GM21528 (cell line): ENCODE measurements around the gene AAK1.

Experiments
- ATAC-seq: cut with Tn5 transposase; IDR thresholded peaks from one replicate; pipeline ENCODE4 v1.9.1; 2021; ENCODE audit warnings: mild to moderate bottlenecking, moderate library complexity; ENCODE audit not compliant: unreplicated experiment, low FRiP score

The AAK1 gene

DNA sequence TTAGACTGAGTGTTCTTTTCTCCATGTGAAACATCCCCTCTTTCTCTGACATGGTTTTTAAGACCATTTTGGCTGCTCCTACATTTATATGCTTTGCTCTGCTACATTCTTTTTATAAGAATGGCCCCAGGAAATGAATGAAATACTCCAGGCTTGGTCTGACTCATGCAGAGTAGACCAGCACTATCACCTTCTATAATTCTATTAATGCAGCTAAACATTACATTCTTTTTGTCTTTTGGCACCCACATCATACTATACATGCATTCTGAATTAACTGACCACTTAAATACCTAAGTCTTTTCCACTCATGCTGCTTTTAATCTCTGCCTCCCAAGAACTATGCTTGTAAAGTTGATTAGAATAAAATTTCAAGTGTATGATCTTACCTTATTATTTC lies 94.1 kb downstream of the AAK1 start:
- no peak for ATAC-seq

DNA sequence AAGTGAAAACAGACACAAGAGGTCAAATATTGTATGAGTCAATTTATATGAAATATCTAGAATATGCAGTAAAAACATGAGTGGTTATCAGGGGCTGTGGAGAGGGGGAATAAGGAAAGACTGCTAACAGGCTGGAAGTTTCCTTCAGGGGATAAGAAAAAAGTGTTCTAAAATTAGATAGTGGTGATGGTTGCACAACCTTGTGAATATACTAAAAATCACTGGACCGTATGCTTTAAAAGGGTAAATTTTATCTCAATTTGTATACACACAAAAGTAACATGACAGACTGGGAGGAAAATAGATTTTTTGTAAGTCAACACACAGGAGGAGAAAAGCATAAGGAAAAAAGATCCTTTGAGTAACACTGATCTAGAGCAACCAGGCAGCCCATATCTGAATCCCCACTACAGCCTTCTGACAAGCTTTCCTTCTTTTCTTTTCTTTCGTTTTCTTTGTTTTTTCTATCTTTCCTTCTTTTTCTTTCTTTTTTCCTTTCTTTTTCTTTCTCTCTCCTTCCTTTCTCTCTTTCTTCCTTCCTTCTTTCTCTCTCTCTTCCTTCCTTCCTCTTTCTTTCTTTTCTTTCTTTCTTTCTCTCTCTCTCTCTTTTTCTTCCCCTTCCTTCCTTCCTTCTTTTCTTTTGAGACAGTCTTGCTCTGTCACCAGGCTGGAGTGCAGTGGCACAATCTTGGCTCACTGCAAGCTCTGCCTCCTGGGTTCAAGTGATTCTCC lies 95.4 kb downstream of the AAK1 start:
- ATAC-seq = no peak

DNA sequence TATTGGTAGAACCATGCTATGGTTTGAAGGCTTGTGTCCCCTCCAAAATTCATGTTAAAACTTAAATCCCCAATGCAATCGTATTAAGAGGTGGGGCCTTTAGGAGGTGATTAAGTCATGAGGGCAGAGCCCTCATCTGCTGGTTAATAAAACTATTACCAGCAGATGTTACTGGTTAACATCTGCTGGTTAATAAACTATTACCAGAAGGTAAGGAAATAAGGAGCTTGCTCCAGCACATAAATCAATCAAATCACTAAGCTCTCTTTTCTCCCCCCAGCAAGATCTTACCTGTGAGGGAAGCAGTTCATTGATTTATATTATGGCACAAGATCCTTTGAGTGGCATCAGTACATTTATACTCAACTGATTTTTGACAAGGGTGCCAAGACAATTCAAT lies 96.9 kb downstream of the AAK1 start:
- no peak for ATAC-seq

DNA sequence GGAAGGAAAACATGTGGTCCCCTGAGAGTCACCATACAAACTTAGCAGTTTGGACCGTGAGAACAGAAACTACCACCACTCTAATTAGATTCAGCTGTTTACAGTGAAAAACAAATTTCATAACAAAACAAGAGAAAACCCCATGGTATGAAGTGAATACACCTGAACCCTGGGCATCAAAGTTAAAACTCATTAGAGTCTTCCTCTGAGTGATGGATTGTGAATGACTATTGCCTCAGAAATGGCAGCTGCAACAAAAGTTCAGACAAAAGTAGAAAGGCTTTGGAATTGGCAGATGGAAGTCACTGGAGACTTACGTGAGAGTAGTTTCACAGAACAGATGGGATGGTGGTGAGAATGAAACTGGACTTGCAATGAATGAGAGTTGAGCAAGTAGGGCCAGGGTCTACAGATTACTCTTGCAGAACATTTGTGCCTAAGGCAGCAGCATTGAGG lies 98.0 kb downstream of the AAK1 start:
- ATAC-seq = no peak

DNA sequence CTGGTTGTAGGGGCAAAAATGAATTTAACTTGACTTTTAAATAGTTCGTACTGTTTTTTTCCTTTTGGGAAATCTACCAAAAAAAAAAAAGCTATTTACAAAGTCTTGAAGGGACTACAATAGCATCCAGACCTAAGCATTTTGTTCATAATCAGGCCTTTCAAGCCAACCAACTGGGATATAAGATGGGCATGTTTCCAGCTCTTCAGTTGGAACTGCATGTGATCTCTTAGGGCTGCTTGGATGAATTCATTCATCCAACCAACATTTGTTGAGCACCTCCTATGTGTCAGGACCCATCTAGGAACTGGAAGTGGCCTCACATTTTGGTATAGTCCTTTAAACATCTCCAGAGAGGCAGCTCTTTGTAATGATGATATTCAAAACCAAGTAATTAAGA lies 98.6 kb downstream of the AAK1 start:
- no peak for ATAC-seq

DNA sequence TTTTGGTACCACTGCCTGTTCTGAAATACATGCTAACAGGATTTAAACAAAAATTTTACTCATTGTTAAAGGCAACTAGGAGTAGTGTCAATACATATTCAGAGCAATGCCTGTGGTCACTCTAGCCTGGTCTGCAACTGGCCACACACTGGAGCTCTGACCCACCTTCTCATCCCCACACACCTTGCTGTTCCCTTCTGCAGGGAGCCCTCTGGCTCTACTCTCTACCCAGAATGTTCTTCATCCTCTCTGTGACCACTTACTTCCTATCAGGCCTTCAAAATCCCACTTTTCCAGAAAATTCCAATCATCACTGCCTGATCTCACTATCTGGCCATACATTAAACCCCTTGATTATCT lies 104.0 kb downstream of the AAK1 start:
- no peak for ATAC-seq

DNA sequence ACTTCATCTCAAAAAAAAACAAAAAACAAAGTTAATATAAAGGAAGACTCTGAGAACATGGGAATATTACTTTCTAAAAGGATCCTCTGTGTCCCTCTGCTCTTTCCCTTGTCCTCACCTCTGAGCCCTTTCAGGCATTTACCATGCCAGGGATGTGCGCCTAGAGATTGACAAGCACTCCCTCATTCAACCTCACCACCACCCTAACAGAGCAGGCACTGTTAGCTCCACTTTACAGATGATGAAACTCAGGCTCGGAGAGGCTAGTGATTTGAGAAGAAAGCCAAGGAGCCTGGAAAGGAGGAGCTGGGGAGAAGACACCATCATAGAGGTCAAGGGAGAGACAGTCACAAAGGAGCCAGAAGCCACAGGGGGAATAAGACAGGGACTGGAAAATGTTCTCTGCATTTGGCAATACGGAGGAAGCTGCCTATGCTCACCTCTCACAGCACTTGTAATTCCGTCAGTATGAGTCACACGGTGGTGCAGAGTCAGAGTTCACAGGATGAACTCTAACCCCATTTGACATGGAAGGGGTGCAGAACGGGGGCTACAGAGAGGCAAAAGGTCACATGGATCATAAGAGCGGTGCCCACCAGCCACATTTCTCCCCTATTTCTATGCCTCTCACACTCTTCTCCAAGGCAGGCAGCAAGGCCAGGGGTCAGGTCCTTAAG lies 104.5 kb downstream of the AAK1 start:
- ATAC-seq = no peak

DNA sequence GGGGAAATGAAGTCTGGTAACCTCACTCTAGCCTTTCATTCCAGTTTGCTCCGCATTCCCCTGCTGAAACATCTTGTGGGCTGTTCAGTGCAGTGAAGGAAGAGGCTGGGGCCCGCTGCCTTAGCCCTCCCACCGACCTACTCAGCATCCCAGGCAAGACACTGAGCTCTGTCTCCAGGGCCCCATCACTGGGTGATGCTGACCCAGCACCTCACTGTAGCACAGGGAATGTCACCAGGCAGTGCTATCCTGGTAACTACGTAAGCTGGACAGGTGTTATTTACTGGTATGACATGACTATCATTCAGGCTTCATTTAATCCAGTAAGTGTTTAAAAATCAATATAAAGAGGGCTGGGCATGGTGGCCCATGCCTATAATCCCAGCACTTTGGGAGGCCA lies 105.3 kb downstream of the AAK1 start:
- ATAC-seq = no peak

DNA sequence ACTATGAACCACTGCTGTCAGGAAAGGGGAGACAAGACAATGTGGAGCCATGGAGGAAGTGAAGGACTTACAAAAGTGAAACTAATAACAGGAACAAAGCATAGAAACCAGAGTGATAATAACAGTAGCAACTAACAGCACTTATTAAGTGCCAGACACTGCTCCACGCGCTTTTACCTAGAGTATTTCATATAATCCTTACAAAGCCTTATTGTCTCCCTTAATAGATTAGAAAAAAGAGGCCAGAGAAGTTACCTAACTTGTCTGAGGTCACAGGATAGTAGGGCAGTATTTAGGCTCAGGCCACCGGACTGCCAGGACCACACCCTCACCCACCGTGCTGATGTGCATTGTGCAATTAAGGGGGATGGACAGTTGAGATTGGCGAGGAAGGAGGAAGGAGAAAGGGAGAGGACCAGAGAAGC lies 107.7 kb downstream of the AAK1 start:
- ATAC-seq = peak; percentile 58

DNA sequence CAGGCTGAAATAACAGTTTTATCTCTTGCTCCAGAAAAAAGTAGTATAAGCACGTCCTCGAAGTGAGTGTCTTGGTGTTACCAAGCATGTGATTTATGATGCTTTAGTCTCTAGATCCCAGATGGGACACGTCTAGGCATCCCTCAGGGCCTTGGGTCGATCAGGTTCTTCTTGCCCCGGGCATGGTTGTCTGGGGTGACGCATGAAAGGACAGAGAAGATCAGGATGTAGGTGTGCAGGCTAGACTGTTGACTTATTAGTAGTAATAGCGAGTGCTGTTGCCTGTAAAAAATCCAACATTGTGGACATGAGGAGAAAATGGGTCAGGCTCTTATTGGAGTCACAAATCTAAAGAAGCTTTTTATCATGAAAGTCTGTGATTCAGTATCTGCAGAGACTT lies 112.4 kb downstream of the AAK1 start:
- ATAC-seq = no peak

DNA sequence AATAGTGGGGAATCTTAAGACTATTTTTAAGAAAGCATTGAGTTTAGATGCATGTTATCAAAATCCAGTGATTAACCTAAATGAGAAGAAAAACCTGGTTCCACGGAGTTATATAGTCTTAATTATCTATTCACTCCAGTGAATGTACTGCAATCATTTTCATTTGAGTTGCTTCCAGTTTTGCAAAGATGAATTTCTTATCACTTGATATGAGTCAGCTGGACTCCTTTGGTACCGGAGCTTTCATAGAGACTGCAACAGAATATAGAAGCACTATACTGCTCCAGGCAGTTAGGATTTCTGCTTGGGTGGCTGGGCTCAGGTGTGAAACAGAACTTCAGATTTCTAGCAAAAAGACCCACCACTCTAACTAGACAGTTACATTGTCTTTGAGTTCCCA lies 114.1 kb downstream of the AAK1 start:
- no peak for ATAC-seq

DNA sequence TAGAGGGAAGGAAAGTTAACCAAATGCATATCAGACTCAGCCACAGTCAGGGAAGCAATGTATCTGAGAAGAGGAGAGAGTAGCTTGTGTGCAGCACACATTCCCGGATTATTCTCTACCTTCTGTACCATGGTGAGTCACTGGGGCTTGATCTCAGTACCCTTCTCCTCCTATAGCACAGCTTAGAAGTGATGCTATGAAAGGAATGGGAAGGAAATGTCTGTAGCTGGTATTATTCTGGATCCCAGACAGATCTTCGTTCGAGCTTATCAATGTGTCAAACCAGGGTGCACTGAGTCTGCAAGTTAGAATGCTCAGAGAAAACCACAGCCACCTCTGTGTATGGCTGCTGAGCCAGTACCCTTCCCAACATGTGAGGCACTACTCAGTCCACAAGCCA lies 118.3 kb downstream of the AAK1 start:
- no peak for ATAC-seq

DNA sequence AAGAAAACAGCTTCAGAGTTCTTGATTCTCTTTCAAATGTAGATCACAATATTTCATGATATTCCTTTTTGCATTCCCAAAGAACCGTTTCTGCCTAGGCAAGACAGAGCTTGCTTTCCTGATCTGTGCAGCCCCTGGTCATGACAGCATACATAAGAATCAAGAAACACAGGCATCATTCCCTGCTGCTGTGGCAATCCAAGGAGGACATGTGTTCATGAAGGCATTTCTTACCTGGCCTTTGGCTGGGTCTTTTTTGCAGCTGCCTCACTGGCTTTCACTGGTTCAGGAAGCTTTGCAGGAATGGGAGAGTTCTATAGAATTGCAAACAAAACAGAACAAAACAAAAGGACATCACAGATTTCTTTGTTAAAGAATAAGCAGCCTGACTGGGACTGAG lies 118.7 kb downstream of the AAK1 start:
- no peak for ATAC-seq

DNA sequence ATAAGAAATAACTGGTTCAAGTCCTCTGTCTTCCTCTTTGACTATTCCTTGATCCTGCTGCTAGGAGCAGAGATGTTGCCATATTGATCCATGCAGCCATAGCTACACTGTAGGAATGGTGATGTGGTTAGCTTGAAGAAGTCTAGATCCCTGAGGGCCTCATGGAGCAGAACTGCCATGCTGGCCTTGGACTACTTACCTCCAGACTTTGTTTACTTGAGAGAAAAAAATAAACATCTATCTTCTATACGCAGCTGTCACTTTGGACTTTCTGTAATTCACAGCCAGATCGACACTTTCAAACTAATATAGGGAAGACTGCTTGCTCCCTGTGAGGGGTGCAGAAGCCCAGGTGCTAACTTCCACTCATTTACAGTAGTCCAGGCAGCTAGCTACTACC lies 121.8 kb downstream of the AAK1 start:
- ATAC-seq = no peak

DNA sequence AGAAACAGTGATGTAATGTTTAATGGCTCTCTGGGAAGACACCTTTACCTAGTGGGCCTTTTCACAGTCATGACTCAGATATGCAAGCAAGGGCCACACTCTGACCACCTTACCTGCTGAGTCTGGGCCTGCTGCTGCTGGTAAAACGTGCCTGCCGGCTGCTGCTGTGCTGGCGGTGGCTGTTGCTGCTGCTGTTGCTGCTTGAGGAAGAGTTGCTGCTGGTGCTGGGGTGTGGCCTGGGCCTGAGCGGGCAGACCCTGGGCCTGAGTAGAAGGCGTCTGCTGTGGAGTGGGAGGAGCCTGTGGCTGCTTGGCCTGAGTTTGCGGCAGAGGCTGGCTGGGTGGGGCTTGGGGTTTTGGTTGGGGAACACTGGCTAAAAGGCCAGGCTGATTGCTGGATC lies 124.7 kb downstream of the AAK1 start:
- no peak for ATAC-seq

DNA sequence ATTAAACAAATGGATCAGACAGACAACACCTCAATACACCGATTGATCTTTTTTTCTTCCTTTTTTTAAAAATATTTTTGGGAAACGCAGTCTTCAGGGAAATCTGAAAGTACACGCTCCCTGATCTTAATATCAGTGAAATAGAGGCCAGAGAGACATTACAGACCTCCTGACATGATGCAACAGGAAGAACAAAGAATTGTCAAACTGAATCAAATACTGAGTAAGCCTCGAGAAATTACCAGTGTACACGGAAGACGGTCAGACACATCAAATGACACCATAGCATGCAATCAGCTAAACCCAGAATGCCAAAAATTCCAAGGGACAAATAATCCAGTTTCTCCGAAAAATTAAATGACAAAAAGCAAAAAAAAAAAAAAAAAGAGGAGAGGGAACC lies 126.1 kb downstream of the AAK1 start:
- ATAC-seq = no peak

DNA sequence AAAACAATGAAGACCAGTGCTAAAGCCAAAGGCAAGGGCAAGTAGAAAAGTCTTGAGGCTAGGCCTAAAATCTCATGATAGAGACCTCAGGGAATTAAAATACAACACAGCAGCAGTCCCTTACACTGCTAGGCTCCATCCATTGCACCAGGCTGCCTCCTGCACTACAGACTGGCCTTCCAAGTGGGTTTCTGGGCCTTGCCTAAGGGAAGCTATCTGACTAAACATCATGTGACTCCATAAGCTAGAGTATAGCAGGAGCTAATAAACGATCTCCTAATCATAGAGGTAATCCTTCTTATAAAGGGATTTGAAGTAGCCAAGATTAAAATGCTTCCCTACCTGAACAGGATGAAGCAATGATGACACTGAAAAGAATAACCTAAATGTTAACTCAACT lies 128.7 kb downstream of the AAK1 start:
- no peak for ATAC-seq

DNA sequence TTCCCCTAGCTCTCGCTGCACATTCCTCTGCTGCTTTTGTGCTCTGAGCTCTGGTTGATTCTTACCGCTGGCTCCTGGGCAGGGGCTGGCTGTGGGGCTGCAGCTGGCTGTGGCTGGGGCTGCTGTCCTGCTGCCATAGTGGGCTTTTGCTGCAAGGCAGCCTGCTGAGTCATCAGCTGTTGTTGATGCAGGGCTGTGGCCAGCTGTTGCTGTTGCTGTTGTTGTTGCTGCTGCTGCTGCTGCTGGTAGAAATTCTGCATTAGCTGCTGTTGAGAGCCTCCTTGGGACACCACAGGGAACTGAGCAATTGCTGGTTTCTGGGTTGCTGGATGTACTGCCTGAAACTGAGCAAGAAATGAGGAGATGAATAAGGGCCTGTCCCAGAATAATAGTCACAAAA lies 129.1 kb downstream of the AAK1 start:
- ATAC-seq = no peak

DNA sequence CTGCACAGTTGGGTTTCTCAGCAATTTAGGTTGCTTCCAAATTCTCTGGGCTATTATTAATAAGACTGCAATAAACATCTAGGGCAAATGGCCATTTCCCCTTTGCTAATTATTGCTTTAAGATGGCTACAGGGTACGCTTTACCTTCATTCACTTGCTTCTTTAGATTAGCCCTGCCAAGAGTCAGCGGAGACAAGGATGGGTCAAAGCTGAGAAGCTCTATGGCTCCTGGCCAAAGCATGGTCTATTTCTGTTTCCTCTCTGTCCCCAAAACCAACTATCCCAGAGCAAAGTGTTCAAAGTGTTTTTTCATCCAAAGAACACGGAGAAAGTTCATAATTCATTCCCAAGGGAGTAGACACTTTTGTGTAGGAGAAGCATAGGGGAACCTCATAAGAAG lies 131.1 kb downstream of the AAK1 start:
- ATAC-seq = no peak

DNA sequence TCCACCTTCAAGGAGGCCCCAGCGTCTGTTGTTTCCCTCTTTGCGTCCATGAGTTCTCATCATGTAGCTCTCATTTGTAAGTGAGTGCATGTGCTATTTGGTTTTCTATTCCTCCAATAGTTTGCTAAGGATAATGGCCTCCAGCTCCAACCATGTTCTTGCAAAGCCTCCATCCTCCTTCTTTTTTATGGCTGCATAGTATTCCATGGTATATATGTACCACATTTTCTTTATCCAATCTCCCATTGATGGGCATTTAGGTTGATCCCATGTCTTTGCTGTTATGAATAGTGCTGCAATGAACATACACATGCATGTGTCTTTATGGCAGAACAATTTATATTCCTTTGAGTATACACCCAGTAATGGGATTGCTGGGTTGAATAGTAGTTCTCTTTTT lies 133.3 kb downstream of the AAK1 start:
- no peak for ATAC-seq

DNA sequence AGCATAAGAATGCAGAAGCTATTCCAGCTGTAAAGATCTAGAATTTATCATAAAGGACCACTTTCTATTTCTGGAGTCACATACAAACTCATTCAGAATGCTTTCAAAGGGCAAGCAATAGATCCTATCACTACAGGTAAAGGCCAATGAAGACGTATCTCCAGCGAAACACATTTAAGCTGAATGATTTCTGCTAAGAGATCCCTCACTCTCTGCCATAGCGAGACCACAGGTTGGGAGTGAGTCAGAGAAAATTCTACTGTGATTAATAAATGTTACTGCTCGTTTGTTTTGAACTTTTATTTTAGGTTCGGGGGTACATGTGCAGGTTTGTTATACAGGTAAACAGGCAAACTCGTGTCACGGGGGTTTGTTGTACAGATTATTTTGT lies 133.8 kb downstream of the AAK1 start:
- no peak for ATAC-seq

DNA sequence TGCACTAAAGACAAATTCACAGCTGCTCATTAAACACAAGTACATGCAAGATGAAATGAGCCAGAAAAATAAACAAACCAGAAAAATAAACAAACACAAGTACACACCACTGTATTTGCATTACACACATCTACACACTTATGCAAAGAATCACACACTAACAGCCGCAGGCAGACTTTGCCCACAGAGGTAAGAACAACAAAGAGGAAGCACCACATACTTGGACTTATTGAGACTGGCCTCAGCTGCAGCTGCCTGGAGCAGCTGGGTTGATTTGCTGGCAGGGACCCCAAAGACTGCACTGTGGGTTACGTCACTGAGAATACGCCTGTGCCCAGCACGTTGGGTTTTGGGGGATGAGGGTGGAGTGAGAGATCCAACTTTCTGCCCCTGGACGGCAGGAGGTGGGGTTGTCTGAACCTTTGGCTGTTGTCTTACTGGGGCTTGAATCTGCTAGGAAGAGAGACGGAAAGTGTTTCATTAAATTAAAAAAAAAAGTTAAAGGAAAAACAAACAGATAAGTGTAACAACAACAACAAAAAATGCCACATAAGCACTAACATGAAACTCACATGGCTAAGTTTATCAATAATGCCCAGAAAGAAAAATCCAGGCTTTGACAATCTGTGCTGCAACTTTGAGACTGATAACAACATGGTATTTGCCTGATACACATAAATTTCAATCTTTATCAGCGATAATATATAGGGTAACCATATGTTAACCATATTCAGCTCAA lies 134.4 kb downstream of the AAK1 start:
- no peak for ATAC-seq
